Astrocyte (in vitro differentiated cells and primary cell): ENCODE data around the gene CLIP4. TPM values are rescaled to one million over a fixed set of nuclear protein-coding genes. Genes with fewer than 3 reads are reported as not detected.

ENCODE experiments used
- DNase-seq: peaks from one replicate; pipeline ENCODE4 v3.0.0-alpha.2; 2010; ENCODE audit warnings: low read depth
- FAIRE-seq: peaks from 2 replicates; lab custom pipeline; 2011; peaks lifted over from hg19 to GRCh38; lab: Jason Lieb, UNC
- H2AFZ ChIP-seq: 2 replicates; pipeline ENCODE4 v1.6.0; 2012; ENCODE audit warnings: low read depth, low read length, inconsistent platforms
- H3K27ac ChIP-seq: 2 replicates; pipeline ENCODE4 v1.5.1; 2011; ENCODE audit warnings: low read depth, low read length, inconsistent platforms
- H3K27me3 ChIP-seq: 2 replicates; pipeline ENCODE4 v1.6.0; 2011; ENCODE audit warnings: low read length, inconsistent platforms; ENCODE audit not compliant: insufficient read depth
- H3K36me3 ChIP-seq: 2 replicates; pipeline ENCODE4 v1.5.1; 2011; ENCODE audit warnings: low read length, inconsistent platforms; ENCODE audit not compliant: insufficient read depth
- H3K4me1 ChIP-seq: 2 replicates; pipeline ENCODE4 v1.5.1; 2011; ENCODE audit warnings: low read length, inconsistent platforms; ENCODE audit not compliant: insufficient read depth
- H3K4me2 ChIP-seq: 2 replicates; pipeline ENCODE4 v1.6.0; 2012; ENCODE audit warnings: low read length, inconsistent platforms
- H3K4me3 ChIP-seq: 2 replicates; pipeline ENCODE4 v1.5.1; 2011; ENCODE audit warnings: low read depth, mild to moderate bottlenecking, low read length, inconsistent platforms; ENCODE audit not compliant: insufficient read depth
- H3K79me2 ChIP-seq: 2 replicates; pipeline ENCODE4 v1.6.0; 2012; ENCODE audit warnings: mild to moderate bottlenecking, low read length, inconsistent platforms; ENCODE audit not compliant: insufficient read depth
- H3K9ac ChIP-seq: 2 replicates; pipeline ENCODE4 v1.6.0; 2012; ENCODE audit warnings: mild to moderate bottlenecking, low read length, inconsistent platforms
- H3K9me3 ChIP-seq: 2 replicates; pipeline ENCODE4 v1.5.1; 2012; ENCODE audit warnings: low read depth, mild to moderate bottlenecking, low read length, inconsistent platforms; ENCODE audit not compliant: insufficient read depth
- H4K20me1 ChIP-seq: 2 replicates; pipeline ENCODE4 v1.6.0; 2012; ENCODE audit warnings: low read length, inconsistent platforms; ENCODE audit not compliant: insufficient read depth
- H3K27ac Mint-ChIP-seq: one replicate; pipeline ENCODE4 v1.8.0; 2021; ENCODE audit warnings: mild to moderate bottlenecking, mixed read lengths; ENCODE audit not compliant: unreplicated experiment
- H3K27me3 Mint-ChIP-seq: one replicate; pipeline ENCODE4 v1.8.0; 2021; ENCODE audit warnings: low read depth, mixed read lengths; ENCODE audit not compliant: unreplicated experiment
- H3K36me3 Mint-ChIP-seq: one replicate; pipeline ENCODE4 v1.8.0; 2021; ENCODE audit warnings: low read depth, mixed read lengths; ENCODE audit not compliant: unreplicated experiment
- H3K4me1 Mint-ChIP-seq: one replicate; pipeline ENCODE4 v1.8.0; 2021; ENCODE audit warnings: low read depth, mixed read lengths; ENCODE audit not compliant: unreplicated experiment
- H3K4me3 Mint-ChIP-seq: one replicate; pipeline ENCODE4 v1.8.0; 2021; ENCODE audit warnings: mild to moderate bottlenecking, moderate library complexity, mixed read lengths; ENCODE audit not compliant: unreplicated experiment
- H3K9me3 Mint-ChIP-seq: one replicate; pipeline ENCODE4 v1.8.0; 2021; ENCODE audit warnings: mild to moderate bottlenecking, mixed read lengths; ENCODE audit not compliant: unreplicated experiment
- EZH2 ChIP-seq: IDR thresholded peaks from 2 replicates; pipeline ENCODE4 v1.6.1; 2012; ENCODE audit warnings: mild to moderate bottlenecking, low read length, inconsistent platforms; ENCODE audit not compliant: insufficient read depth
- total RNA-seq: library from RNA; stranded (reverse); gene quantifications from 2 replicates; pipeline ENCODE4 v1.2.1, GENCODE V29; 2021
- TF ChIP-seq, protein P1 (sequence below): IDR thresholded peaks from 2 replicates; pipeline ENCODE4 v1.5.1; 2011; ENCODE audit warnings: low read depth, mild to moderate bottlenecking, inconsistent platforms, low read length, moderate library complexity; ENCODE audit not compliant: insufficient read depth

CLIP4 gene
- total RNA-seq, 1 donor from 2014 or later: 18.4 TPM

DNA sequence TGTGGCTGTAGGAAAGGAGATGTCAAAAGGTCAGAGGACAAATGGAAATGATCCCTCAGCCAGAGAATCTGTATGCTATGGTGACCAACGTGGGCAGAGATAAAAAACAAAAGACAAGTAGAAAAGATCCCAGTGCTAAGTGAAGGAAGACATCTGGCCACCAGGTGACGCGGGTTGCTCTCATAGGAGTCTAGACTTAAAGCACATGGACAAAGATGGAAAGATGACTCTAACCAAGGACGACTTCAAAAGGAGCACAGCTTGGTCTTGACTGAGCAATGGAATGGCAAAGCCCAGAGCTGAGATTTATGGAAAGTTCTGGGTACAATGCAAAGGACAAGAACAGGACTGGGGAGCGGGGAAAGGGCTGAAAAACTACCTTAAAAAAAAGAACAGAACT is 96.8 kb downstream of the CLIP4 start:
- no peak overlapping the region for H3K27ac Mint-ChIP-seq
- Histone ChIP-seq H3K4me3 (no peak overlapping the region), H3K27me3 (no peaks in the 10 kb centered on the region), H2AFZ (no peak overlapping the region), H3K79me2 (no peaks in the 10 kb centered on the region), H3K4me1 (peaks cover 3% of the 10 kb centered on the region), H3K9ac (no peak overlapping the region), H3K27ac (no peak overlapping the region), H3K36me3 (no peaks in the 10 kb centered on the region), H3K9me3 (no peaks in the 10 kb centered on the region), H4K20me1 (no peaks in the 10 kb centered on the region), H3K4me2 (no peak overlapping the region)
- H3K9me3 Mint-ChIP-seq: peaks cover 3% of the 10 kb centered on the region
- H3K27me3 Mint-ChIP-seq: peaks cover 5% of the 10 kb centered on the region
- FAIRE-seq (no peak), DNase-seq (no peak)
- no peak overlapping the region for H3K4me3 Mint-ChIP-seq
- no peaks in the 10 kb centered on the region for H3K36me3 Mint-ChIP-seq
- H3K4me1 Mint-ChIP-seq: peaks cover 12% of the 10 kb centered on the region
- no peak for TF ChIP-seq EZH2
- TF ChIP-seq, protein P1, sequence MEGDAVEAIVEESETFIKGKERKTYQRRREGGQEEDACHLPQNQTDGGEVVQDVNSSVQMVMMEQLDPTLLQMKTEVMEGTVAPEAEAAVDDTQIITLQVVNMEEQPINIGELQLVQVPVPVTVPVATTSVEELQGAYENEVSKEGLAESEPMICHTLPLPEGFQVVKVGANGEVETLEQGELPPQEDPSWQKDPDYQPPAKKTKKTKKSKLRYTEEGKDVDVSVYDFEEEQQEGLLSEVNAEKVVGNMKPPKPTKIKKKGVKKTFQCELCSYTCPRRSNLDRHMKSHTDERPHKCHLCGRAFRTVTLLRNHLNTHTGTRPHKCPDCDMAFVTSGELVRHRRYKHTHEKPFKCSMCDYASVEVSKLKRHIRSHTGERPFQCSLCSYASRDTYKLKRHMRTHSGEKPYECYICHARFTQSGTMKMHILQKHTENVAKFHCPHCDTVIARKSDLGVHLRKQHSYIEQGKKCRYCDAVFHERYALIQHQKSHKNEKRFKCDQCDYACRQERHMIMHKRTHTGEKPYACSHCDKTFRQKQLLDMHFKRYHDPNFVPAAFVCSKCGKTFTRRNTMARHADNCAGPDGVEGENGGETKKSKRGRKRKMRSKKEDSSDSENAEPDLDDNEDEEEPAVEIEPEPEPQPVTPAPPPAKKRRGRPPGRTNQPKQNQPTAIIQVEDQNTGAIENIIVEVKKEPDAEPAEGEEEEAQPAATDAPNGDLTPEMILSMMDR: no peak

DNA sequence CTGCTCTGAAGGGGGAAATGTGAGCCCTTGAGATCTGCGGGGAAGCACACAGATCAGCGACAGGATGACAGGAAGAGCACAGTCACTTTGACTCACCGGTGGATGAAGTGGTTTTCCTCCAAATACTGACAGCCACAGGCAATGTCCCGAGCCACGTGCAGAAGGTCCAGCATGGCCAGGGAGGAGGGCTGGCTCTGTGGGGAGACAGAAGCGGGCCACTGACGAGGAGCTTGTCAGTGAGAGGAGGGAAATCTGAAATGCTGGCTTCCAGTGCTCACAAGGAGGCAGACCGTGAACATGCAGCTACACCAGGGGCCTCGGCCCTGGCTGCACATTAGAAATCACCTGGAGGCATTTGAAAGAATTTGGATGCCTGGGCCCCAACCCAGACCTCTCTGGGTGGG is 98.7 kb downstream of the CLIP4 start:
- Histone ChIP-seq H4K20me1 (no peaks in the 10 kb centered on the region), H3K4me2 (no peak overlapping the region), H2AFZ (no peak overlapping the region), H3K79me2 (no peaks in the 10 kb centered on the region), H3K4me1 (no peaks in the 10 kb centered on the region), H3K9ac (no peak overlapping the region), H3K4me3 (no peak overlapping the region), H3K27me3 (no peaks in the 10 kb centered on the region), H3K27ac (no peak overlapping the region), H3K9me3 (no peaks in the 10 kb centered on the region), H3K36me3 (no peaks in the 10 kb centered on the region)
- no peaks in the 10 kb centered on the region for H3K9me3 Mint-ChIP-seq
- H3K27ac Mint-ChIP-seq: no peak overlapping the region
- H3K36me3 Mint-ChIP-seq: no peaks in the 10 kb centered on the region
- no peak overlapping the region for H3K4me3 Mint-ChIP-seq
- peaks cover 16% of the 10 kb centered on the region for H3K27me3 Mint-ChIP-seq
- DNase-seq (no peak), FAIRE-seq (no peak)
- TF ChIP-seq, protein P1: no peak
- no peak for TF ChIP-seq EZH2
- H3K4me1 Mint-ChIP-seq: peaks cover 4% of the 10 kb centered on the region

DNA sequence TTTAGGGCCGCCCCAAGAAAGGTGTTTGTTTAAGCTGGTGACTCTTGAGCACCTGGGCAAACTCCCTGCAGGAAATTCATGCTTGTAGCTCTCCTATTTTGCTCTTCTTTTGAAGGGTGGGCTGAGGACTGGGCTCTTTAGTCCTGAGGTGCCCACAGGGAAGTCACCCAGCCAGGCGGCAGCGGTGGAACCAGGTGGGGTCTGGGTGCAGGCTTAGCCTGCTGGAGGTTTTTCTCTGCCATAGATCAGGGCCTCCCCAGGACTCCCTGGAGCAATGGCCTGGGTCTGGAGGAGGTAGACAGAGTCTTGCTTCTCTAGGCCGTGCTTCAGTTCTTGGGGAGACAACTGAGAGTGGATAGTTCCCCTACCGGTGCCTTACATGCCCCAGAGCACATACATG is 99.9 kb downstream of the CLIP4 start:
- H3K36me3 ChIP-seq: no peaks in the 10 kb centered on the region
- no peaks in the 10 kb centered on the region for H3K79me2 ChIP-seq
- FAIRE-seq (no peak), DNase-seq (no peak)
- no peaks in the 10 kb centered on the region for H4K20me1 ChIP-seq
- H3K36me3 Mint-ChIP-seq: no peaks in the 10 kb centered on the region
- H3K9ac ChIP-seq: no peak overlapping the region
- H3K27me3 Mint-ChIP-seq: peaks cover 23% of the 10 kb centered on the region
- H3K27ac Mint-ChIP-seq: no peak overlapping the region
- no peak overlapping the region for H3K4me3 ChIP-seq
- no peaks in the 10 kb centered on the region for H3K27me3 ChIP-seq
- H2AFZ ChIP-seq: no peak overlapping the region
- no peaks in the 10 kb centered on the region for H3K9me3 Mint-ChIP-seq
- H3K4me2 ChIP-seq: no peak overlapping the region
- no peak overlapping the region for H3K4me3 Mint-ChIP-seq
- H3K4me1 Mint-ChIP-seq: peaks cover 4% of the 10 kb centered on the region
- H3K27ac ChIP-seq: no peak overlapping the region
- H3K4me1 ChIP-seq: no peaks in the 10 kb centered on the region
- TF ChIP-seq, protein P1: no peak
- no peak for TF ChIP-seq EZH2
- no peaks in the 10 kb centered on the region for H3K9me3 ChIP-seq
